GM19099 (cell line): ENCODE results near the gene CPEB1.

ENCODE experiments used
- POLR2A ChIP-seq: IDR thresholded peaks from 3 replicates; pipeline ENCODE4 v1.6.1; 2011; ENCODE audit warnings: low read depth; ENCODE audit not compliant: insufficient read length; ENCODE audit errors: extremely low read depth

The CPEB1 gene

GRCh38 chr15:82624438-82624837, 22.7 kb downstream of the CPEB1 start:
- TF ChIP-seq POLR2A: no peak

GRCh38 chr15:82624008-82624407, 23.2 kb downstream of the CPEB1 start:
- TF ChIP-seq POLR2A: no peak

- TF ChIP-seq POLR2A: no peak
Observed at GRCh38 chr15:82621970-82622369, 25.2 kb downstream of the CPEB1 start.

GRCh38 chr15:82613747-82614146, 33.4 kb downstream of the CPEB1 start:
- no peak for TF ChIP-seq POLR2A

- no peak for TF ChIP-seq POLR2A
Observed at GRCh38 chr15:82611348-82611747, 35.8 kb downstream of the CPEB1 start.

- TF ChIP-seq POLR2A: no peak
Observed at GRCh38 chr15:82602195-82602594, 45.0 kb downstream of the CPEB1 start.

GRCh38 chr15:82599862-82600261, 47.3 kb downstream of the CPEB1 start:
- TF ChIP-seq POLR2A: no peak

GRCh38 chr15:82597815-82598214, 49.3 kb downstream of the CPEB1 start:
- TF ChIP-seq POLR2A: no peak

- no peak for TF ChIP-seq POLR2A
Observed at GRCh38 chr15:82595766-82596165, 51.4 kb downstream of the CPEB1 start.

- TF ChIP-seq POLR2A: no peak
Observed at GRCh38 chr15:82595203-82595602, 52.0 kb downstream of the CPEB1 start.

GRCh38 chr15:82587805-82588204, 59.4 kb downstream of the CPEB1 start:
- no peak for TF ChIP-seq POLR2A

- no peak for TF ChIP-seq POLR2A
Observed at GRCh38 chr15:82585072-82585471, 62.1 kb downstream of the CPEB1 start.

GRCh38 chr15:82580713-82581112, 66.5 kb downstream of the CPEB1 start:
- TF ChIP-seq POLR2A: no peak

GRCh38 chr15:82575335-82575734, 71.8 kb downstream of the CPEB1 start:
- no peak for TF ChIP-seq POLR2A

- no peak for TF ChIP-seq POLR2A
Observed at GRCh38 chr15:82572986-82573385, 74.2 kb downstream of the CPEB1 start.

- no peak for TF ChIP-seq POLR2A
Observed at GRCh38 chr15:82572311-82572710, 74.9 kb downstream of the CPEB1 start.

- TF ChIP-seq POLR2A: no peak
Observed at GRCh38 chr15:82571722-82572222, 75.4 kb downstream of the CPEB1 start.

- TF ChIP-seq POLR2A: no peak
Observed at GRCh38 chr15:82570721-82571508, 76.2 kb downstream of the CPEB1 start.

GRCh38 chr15:82569834-82570233, 77.3 kb downstream of the CPEB1 start:
- no peak for TF ChIP-seq POLR2A
